OCI-LY7 (cell line): ENCODE results near the gene CDK4.

Experiments used
- EZH2phosphoT487 ChIP-seq: fragments of 200-600 bp; sonication (generic); IDR thresholded peaks from 2 replicates; pipeline ENCODE4 v1.6.1; 2018; ENCODE audit warnings: low read depth, borderline replicate concordance, mild to moderate bottlenecking, mixed run types, antibody characterized with exemption, low read length, moderate library complexity, mixed read lengths
- TF ChIP-seq, protein P1 (sequence below): fragments of 200-600 bp; sonication (generic); conservative IDR thresholded peaks from 2 replicates; pipeline ENCODE4 v1.5.1; 2014; ENCODE audit warnings: mild to moderate bottlenecking, antibody characterized with exemption, low read length, moderate library complexity, mixed read lengths

DNA sequence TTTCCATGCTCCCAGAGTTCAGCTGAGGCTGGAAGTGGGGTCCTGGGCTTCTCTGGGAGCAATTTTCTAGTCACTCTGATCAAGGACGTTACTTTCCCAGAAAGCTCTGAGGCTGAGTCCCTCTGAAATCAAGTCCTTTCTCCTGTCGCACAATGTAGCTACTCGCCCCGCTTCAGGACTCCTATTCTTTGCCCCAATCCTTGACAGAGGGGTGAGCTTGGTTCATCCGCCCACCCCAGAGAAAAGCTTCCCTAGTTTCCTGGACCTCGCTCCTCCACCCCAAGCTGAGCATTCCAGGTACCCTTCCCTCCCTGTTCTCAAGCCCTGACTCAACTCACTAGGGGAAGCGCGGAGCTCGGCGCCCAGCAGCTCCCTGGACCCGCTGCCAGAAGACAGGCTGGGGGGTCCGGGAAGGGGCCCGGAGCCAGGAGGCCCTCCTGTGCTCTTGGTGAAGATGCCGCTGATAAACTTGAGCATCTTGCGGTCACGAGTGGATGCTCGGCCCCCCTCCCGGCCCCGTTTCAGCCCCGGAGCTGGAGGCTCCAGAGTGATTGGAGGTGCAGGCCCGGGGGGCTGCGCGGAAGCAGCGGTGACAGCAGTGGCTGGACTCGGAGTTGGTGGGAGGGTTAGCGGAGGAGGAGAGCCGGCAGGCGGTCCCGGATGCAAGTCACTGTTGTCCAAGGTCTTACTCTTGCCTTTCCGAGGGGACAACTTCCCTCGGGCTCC lies 15.2 kb downstream of the CDK4 start:
- TF ChIP-seq, protein P1, sequence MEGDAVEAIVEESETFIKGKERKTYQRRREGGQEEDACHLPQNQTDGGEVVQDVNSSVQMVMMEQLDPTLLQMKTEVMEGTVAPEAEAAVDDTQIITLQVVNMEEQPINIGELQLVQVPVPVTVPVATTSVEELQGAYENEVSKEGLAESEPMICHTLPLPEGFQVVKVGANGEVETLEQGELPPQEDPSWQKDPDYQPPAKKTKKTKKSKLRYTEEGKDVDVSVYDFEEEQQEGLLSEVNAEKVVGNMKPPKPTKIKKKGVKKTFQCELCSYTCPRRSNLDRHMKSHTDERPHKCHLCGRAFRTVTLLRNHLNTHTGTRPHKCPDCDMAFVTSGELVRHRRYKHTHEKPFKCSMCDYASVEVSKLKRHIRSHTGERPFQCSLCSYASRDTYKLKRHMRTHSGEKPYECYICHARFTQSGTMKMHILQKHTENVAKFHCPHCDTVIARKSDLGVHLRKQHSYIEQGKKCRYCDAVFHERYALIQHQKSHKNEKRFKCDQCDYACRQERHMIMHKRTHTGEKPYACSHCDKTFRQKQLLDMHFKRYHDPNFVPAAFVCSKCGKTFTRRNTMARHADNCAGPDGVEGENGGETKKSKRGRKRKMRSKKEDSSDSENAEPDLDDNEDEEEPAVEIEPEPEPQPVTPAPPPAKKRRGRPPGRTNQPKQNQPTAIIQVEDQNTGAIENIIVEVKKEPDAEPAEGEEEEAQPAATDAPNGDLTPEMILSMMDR = no peak
- no peak for TF ChIP-seq EZH2phosphoT487
